ENCODE results near the gene PSMB10. TPM values are rescaled to one million over a fixed set of nuclear protein-coding genes. Genes with fewer than 3 reads are reported as not detected.

PSMB10 gene
- total RNA-seq, 2 experiments from 2014 or later, result 176 to 185 TPM

- ChIA-PET POLR2A (interaction anchor here (1.1 to 2.2 kb wide), 2 partner anchors 101 to 274 kb away, joined by 3 to 8 read pairs; partner anchors contain the start of gene ACD), CTCF (interaction anchor here (1.0 to 6.1 kb wide), 6 partner anchors 10 to 118 kb away, joined by 3 to 45 read pairs (median 6); partner anchors contain the start of gene NRN1L)
Measured at GRCh38 chr16:67934306-67935100, 2.1 kb downstream of the PSMB10 start.

GRCh38 chr16:67933805-67934204 is 2.8 kb downstream of the PSMB10 start:
- POLR2A ChIA-PET, result interaction anchor here (0.6 kb wide), 1 partner anchor 9 kb away, joined by 11 read pairs; no protein-coding TSS in a partner anchor
- CTCF ChIA-PET, result interaction anchor here (1.0 to 6.1 kb wide), 4 partner anchors 9 to 117 kb away, joined by 4 to 45 read pairs (median 8); partner anchors contain the start of gene NRN1L

GRCh38 chr16:67932462-67932840 is 4.2 kb downstream of the PSMB10 start:
- ChIA-PET POLR2A (interaction anchor here (0.6 to 0.9 kb wide), 2 partner anchors 370 to 434 kb away, joined by 3 to 5 read pairs; partner anchors contain the start of gene CTCF), CTCF (interaction anchor here (0.6 to 6.1 kb wide), 4 partner anchors 10 to 252 kb away, joined by 3 to 45 read pairs (median 5); partner anchors contain the start of gene NRN1L)

GRCh38 chr16:67931712-67932461 is 4.8 kb downstream of the PSMB10 start, which contains the start of gene CTRL:
CTRL (minus strand) TSS chr16:67931862; CDS start chr16:67931852, 10 bp downstream.
- ChIA-PET POLR2A (interaction anchor here (0.6 kb wide), 1 partner anchor 434 kb away, joined by 3 read pairs; no protein-coding TSS in a partner anchor), CTCF (interaction anchor here (0.6 to 6.1 kb wide), 6 partner anchors 10 to 254 kb away, joined by 3 to 45 read pairs (median 4); partner anchors contain the start of genes NRN1L and PSKH1)

GRCh38 chr16:67930678-67931211 is 5.9 kb downstream of the PSMB10 start:
- POLR2A ChIA-PET, result no interaction called here
- CTCF ChIA-PET, result interaction anchor here (0.9 to 6.1 kb wide), 6 partner anchors 8 to 151 kb away, joined by 3 to 45 read pairs (median 4); partner anchors contain the start of genes NRN1L and PSKH1

- CTCF ChIA-PET, result interaction anchor here (0.9 to 6.1 kb wide), 5 partner anchors 10 to 409 kb away, joined by 3 to 45 read pairs (median 4); partner anchors contain the start of genes NRN1L and PSKH1
- POLR2A ChIA-PET, result interaction anchor here (1.1 kb wide), 1 partner anchor 55 kb away, joined by 3 read pairs; no protein-coding TSS in a partner anchor
Measured at GRCh38 chr16:67930191-67930590, 6.5 kb downstream of the PSMB10 start.

- CTCF ChIA-PET, result interaction anchor here (0.6 to 2.0 kb wide), 19 partner anchors 9 to 408 kb away, joined by 3 to 21 read pairs (median 4); partner anchors contain the start of gene NRN1L
- POLR2A ChIA-PET, result interaction anchor here (0.6 kb wide), 1 partner anchor 39 kb away, joined by 4 read pairs; the partner anchor contains the start of gene SLC12A4
Measured at GRCh38 chr16:67928561-67929364, 7.9 kb downstream of the PSMB10 start.

GRCh38 chr16:67928147-67928546 is 8.5 kb downstream of the PSMB10 start:
- ChIA-PET POLR2A (no interaction called here), CTCF (interaction anchor here (0.5 to 2.0 kb wide), 14 partner anchors 14 to 1388 kb away, joined by 3 to 21 read pairs (median 4); partner anchors contain the start of gene NRN1L)

- POLR2A ChIA-PET, result no interaction called here
- CTCF ChIA-PET, result interaction anchor here (0.5 to 2.0 kb wide), 7 partner anchors 24 to 1387 kb away, joined by 3 to 21 read pairs (median 4); partner anchors contain the start of gene NRN1L
Measured at GRCh38 chr16:67927131-67927941, 9.3 kb downstream of the PSMB10 start.

GRCh38 chr16:67926181-67926750 is 10.4 kb downstream of the PSMB10 start:
- ChIA-PET POLR2A (no interaction called here), CTCF (interaction anchor here (0.6 to 1.4 kb wide), 5 partner anchors 10 to 107 kb away, joined by 3 to 7 read pairs (median 3); no protein-coding TSS in a partner anchor)

GRCh38 chr16:67924140-67924906 is 12.3 kb downstream of the PSMB10 start:
- ChIA-PET CTCF (interaction anchor here (1.0 to 1.3 kb wide), 2 partner anchors 10 to 40 kb away, joined by 4 to 8 read pairs; partner anchors contain the start of gene NRN1L), POLR2A (interaction anchor here (0.8 kb wide), 1 partner anchor 9 kb away, joined by 11 read pairs; no protein-coding TSS in a partner anchor)

- POLR2A ChIA-PET, result no interaction called here
- CTCF ChIA-PET, result interaction anchor here (1.0 to 1.2 kb wide), 2 partner anchors 37 to 107 kb away, joined by 3 read pairs; no protein-coding TSS in a partner anchor
Measured at GRCh38 chr16:67923414-67924116, 13.1 kb downstream of the PSMB10 start.

- CTCF ChIA-PET, result interaction anchor here (0.5 to 1.2 kb wide), 4 partner anchors 9 to 222 kb away, joined by 3 to 4 read pairs (median 3); partner anchors contain the start of gene CTRL
- POLR2A ChIA-PET, result no interaction called here
Measured at GRCh38 chr16:67922740-67923139, 13.9 kb downstream of the PSMB10 start.

GRCh38 chr16:67922221-67922620 is 14.4 kb downstream of the PSMB10 start:
- CTCF ChIA-PET, result interaction anchor here (0.5 to 1.2 kb wide), 2 partner anchors 9 to 223 kb away, joined by 3 to 4 read pairs; partner anchors contain the start of gene CTRL
- POLR2A ChIA-PET, result no interaction called here

GRCh38 chr16:67919622-67920221 is 16.9 kb downstream of the PSMB10 start:
- ChIA-PET CTCF (interaction anchor here (0.6 to 1.7 kb wide), 4 partner anchors 9 to 143 kb away, joined by 3 read pairs; partner anchors contain the start of gene NRN1L), POLR2A (no interaction called here)

Measured in activated CD8-positive, alpha-beta memory T cell treated with anti-CD3 and anti-CD28 coated beads for 36 hours (primary cell).